ENCODE data around the gene PARM1.
"Not testable (repeated sequence)": the region's sequence is repeated elsewhere in the genome, so short reads cannot be mapped to it uniquely, and the experiment has no call there.

PARM1 gene

DNA sequence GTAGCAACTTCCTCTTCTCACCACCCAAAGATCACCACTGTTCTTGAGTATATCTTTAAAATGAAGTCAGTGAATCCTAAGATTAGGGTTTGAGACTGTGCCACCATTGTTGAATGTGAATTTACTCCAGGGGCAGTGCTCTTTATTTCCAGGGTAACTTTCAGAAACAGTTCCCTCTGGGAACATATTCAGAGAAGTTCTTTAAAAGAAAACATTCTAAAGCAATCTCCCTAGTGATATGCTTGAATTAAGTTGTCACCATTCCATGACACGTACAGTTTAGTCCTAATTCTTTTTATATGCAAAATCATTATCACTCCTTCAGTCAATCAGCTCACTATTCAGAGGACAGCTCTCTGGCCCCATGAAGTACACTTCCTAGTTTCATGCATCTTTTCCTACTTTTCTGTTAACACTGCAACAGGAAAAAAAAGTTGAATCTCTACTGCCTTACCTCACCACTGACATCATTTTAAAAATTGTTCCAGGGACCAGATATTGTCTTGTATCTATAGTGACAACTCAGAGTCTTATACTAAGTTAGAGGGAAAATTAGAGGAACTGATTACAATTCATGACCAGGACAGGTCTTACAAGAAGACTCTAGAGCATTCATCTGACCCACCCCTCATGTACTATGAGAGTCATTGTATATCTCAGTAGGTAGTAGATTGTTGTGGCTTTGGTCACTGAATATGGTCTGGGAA is 49.8 kb downstream of the PARM1 start:
- H3K4me3 ChIP-seq (replicated peaks; ENCODE audit: insufficient read depth, low read length), result no peak overlapping the region
- no peak for DNase-seq (ENCODE audit: low read depth in 1 of 2, low spot score in 1 of 2)
- TF ChIP-seq POLR2AphosphoS5 (IDR thresholded peaks at IDR 0.05; ENCODE audit: low read depth) (no peak), GABPA (IDR thresholded peaks at IDR 0.05; ENCODE audit: low read depth) (no peak), SPI1 (IDR thresholded peaks at IDR 0.05; ENCODE audit: borderline replicate concordance, low read depth) (no peak)
- TF ChIP-seq, protein P1, sequence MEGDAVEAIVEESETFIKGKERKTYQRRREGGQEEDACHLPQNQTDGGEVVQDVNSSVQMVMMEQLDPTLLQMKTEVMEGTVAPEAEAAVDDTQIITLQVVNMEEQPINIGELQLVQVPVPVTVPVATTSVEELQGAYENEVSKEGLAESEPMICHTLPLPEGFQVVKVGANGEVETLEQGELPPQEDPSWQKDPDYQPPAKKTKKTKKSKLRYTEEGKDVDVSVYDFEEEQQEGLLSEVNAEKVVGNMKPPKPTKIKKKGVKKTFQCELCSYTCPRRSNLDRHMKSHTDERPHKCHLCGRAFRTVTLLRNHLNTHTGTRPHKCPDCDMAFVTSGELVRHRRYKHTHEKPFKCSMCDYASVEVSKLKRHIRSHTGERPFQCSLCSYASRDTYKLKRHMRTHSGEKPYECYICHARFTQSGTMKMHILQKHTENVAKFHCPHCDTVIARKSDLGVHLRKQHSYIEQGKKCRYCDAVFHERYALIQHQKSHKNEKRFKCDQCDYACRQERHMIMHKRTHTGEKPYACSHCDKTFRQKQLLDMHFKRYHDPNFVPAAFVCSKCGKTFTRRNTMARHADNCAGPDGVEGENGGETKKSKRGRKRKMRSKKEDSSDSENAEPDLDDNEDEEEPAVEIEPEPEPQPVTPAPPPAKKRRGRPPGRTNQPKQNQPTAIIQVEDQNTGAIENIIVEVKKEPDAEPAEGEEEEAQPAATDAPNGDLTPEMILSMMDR (IDR thresholded peaks at IDR 0.05; ENCODE audit: insufficient read depth, low read length), result no peak
- TF ChIP-seq, protein P2, sequence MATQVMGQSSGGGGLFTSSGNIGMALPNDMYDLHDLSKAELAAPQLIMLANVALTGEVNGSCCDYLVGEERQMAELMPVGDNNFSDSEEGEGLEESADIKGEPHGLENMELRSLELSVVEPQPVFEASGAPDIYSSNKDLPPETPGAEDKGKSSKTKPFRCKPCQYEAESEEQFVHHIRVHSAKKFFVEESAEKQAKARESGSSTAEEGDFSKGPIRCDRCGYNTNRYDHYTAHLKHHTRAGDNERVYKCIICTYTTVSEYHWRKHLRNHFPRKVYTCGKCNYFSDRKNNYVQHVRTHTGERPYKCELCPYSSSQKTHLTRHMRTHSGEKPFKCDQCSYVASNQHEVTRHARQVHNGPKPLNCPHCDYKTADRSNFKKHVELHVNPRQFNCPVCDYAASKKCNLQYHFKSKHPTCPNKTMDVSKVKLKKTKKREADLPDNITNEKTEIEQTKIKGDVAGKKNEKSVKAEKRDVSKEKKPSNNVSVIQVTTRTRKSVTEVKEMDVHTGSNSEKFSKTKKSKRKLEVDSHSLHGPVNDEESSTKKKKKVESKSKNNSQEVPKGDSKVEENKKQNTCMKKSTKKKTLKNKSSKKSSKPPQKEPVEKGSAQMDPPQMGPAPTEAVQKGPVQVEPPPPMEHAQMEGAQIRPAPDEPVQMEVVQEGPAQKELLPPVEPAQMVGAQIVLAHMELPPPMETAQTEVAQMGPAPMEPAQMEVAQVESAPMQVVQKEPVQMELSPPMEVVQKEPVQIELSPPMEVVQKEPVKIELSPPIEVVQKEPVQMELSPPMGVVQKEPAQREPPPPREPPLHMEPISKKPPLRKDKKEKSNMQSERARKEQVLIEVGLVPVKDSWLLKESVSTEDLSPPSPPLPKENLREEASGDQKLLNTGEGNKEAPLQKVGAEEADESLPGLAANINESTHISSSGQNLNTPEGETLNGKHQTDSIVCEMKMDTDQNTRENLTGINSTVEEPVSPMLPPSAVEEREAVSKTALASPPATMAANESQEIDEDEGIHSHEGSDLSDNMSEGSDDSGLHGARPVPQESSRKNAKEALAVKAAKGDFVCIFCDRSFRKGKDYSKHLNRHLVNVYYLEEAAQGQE (IDR thresholded peaks at IDR 0.05; ENCODE audit: insufficient replicate concordance, low read depth), result no peak
- no peak overlapping the region for H3K27ac ChIP-seq (replicated peaks)
- H3K27me3 ChIP-seq (ENCODE audit: insufficient read depth, poor library complexity, severe bottlenecking), result no peaks in the 10 kb centered on the region

DNA sequence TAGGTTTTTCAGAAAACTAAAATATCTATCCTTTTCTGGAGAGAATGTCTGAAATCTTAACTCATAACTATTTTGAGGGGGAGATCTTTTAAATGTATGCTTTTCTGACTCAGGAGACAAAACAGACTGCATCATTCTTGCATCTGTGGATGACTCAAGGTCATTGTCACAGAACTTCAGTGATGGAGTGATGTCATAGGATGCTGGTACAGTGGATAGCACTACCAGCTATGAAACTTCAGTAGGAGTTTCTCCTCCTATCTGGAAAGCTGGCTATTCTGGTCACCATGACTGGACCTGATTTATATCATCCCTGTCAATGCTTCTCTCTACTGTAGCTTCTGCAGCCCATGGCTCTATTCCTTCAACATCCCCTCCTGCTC is 50.3 kb downstream of the PARM1 start:
- Histone ChIP-seq H3K4me3 (replicated peaks; ENCODE audit: insufficient read depth, low read length) (no peak overlapping the region), H3K27ac (replicated peaks) (no peak overlapping the region), H3K27me3 (ENCODE audit: insufficient read depth, poor library complexity, severe bottlenecking) (no peaks in the 10 kb centered on the region)
- TF ChIP-seq POLR2AphosphoS5 (IDR thresholded peaks at IDR 0.05; ENCODE audit: low read depth) (no peak), SPI1 (IDR thresholded peaks at IDR 0.05; ENCODE audit: borderline replicate concordance, low read depth) (no peak), GABPA (IDR thresholded peaks at IDR 0.05; ENCODE audit: low read depth) (no peak)
- TF ChIP-seq, protein P1 (IDR thresholded peaks at IDR 0.05; ENCODE audit: insufficient read depth, low read length), result no peak
- TF ChIP-seq, protein P2 (IDR thresholded peaks at IDR 0.05; ENCODE audit: insufficient replicate concordance, low read depth), result no peak
- DNase-seq (ENCODE audit: low read depth in 1 of 2, low spot score in 1 of 2), result no peak

DNA sequence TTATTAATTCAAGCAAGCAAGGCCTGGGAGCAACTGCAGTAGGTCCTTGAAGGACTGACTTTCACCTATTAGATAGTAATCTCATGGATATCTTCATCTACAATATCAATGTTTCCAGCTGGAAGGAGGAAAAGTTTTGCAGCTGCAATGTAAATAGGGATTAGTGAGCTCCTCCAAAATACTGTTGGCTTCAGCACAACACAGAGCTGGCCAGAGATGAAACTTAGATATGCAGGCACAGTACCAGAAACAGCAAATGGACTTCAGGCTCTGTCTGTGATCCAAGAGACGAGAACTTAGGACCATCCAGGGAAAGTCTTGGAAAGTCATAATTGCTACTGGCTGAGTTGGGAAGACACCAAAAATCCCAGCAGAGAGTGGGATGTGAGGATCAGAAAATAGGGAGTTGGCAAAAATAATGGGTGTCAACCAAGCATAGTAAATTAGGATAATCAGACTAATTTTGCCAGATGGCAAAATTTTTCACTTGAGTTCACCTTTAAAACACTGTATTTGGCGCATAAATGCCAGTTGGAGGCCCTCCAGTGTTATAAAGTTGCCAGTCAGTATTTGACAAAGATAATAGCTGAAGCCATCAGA is 57.5 kb downstream of the PARM1 start:
- H3K27ac ChIP-seq (replicated peaks), result no peak overlapping the region
- no peaks in the 10 kb centered on the region for H3K27me3 ChIP-seq (ENCODE audit: insufficient read depth, poor library complexity, severe bottlenecking)
- DNase-seq (ENCODE audit: low read depth in 1 of 2, low spot score in 1 of 2), result no peak
- H3K4me3 ChIP-seq (replicated peaks; ENCODE audit: insufficient read depth, low read length), result no peak overlapping the region
- TF ChIP-seq, protein P2 (IDR thresholded peaks at IDR 0.05; ENCODE audit: insufficient replicate concordance, low read depth), result no peak
- TF ChIP-seq, protein P1 (IDR thresholded peaks at IDR 0.05; ENCODE audit: insufficient read depth, low read length), result no peak
- no peak for TF ChIP-seq POLR2AphosphoS5 (IDR thresholded peaks at IDR 0.05; ENCODE audit: low read depth)
- TF ChIP-seq GABPA (IDR thresholded peaks at IDR 0.05; ENCODE audit: low read depth), result no peak
- no peak for TF ChIP-seq SPI1 (IDR thresholded peaks at IDR 0.05; ENCODE audit: borderline replicate concordance, low read depth)

DNA sequence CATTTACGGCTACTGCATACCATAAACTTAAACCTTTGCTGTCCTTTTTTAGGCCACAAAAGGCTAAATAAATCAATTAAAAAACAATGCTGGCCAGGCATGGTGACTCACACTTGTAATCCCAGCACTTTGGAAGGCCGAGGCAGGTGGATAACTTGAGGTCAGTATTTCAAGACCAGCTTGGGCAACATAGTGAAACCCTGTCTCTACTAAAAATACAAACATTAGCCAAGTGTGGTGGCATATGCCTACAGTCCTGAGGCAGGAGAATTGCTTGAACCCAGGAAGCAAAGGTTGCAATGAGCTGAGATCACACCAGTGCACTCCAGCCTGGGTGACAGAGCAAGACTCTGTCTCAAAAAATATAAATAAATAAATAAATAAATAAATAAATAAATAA is 61.5 kb downstream of the PARM1 start:
- not testable (repeated sequence) for DNase-seq (ENCODE audit: low read depth in 1 of 2, low spot score in 1 of 2); H3K27me3 ChIP-seq (ENCODE audit: insufficient read depth, poor library complexity, severe bottlenecking); H3K4me3 ChIP-seq (replicated peaks; ENCODE audit: insufficient read depth, low read length); H3K27ac ChIP-seq (replicated peaks)
